Prostate gland (tissue), 2 donors: ENCODE measurements around the gene TRMT11. TPM values are rescaled to one million over a fixed set of nuclear protein-coding genes. Genes with fewer than 3 reads are reported as not detected.

Experiments used
- DNase-seq: peaks from one replicate; pipeline ENCODE4 v3.0.0-alpha.2; 2019; ENCODE audit warnings: low spot score
- H3K27ac ChIP-seq, 2 donors: fragments of 200-600 bp; sonication (generic); 2 replicates each; pipeline ENCODE4 v1.5.1; 2017 to 2019
- H3K27me3 ChIP-seq: fragments of 200-600 bp; sonication (generic); replicated peaks from 2 replicates; pipeline ENCODE4 v1.5.1; 2019; ENCODE audit not compliant: insufficient read depth
- H3K36me3 ChIP-seq, 2 donors: fragments of 200-600 bp; sonication (generic); 1 replicate in 1 of 2; 2 replicates in 1 of 2; pipeline versions ENCODE4 v1.5.1 to v1.8.1; 2017 to 2019
- H3K4me1 ChIP-seq: fragments of 200-600 bp; sonication (generic); replicated peaks from 2 replicates; pipeline ENCODE4 v1.5.1; 2019
- H3K4me3 ChIP-seq, 2 donors: fragments of 200-600 bp; sonication (generic); 2 replicates each; pipeline ENCODE4 v1.5.1; 2017 to 2019
- H3K9me3 ChIP-seq: fragments of 200-600 bp; sonication (generic); 2 replicates; pipeline ENCODE4 v1.5.1; 2017
- CTCF ChIP-seq, 4 experiments: fragments of 200-600 bp in 2 of 4; fragments of 450-650 bp in 2 of 4; sonication (generic) in 2 of 4; IDR thresholded peaks; 1 replicate in 3 of 4; 2 replicates in 1 of 4; pipeline ENCODE4 v1.5.1; 2016 to 2019; ENCODE audit warnings: antibody characterized with exemption in 4 of 4, mild to moderate bottlenecking in 2 of 4, moderate library complexity in 2 of 4
- POLR2A ChIP-seq: fragments of 450-650 bp; IDR thresholded peaks from one replicate; pipeline ENCODE4 v1.6.1; 2016; ENCODE audit warnings: antibody characterized with exemption, mild to moderate bottlenecking
- POLR2AphosphoS5 ChIP-seq: sonication (generic); formaldehyde crosslinking; IDR thresholded peaks from one replicate; pipeline ENCODE4 v1.6.1; 2017; ENCODE audit warnings: antibody characterized with exemption
- WGBS: methylation state at CpG from one replicate; pipeline ENCODE4 v1.1.5; 2018; 5-methylcytosine and 5-hydroxymethylcytosine counted together
- intact Hi-C: fragments of 100-400 bp; cut with DNase I; formaldehyde crosslinking; loops from one replicate; pipeline ENCODE4 v1.14.2; 2022
- total RNA-seq, 2 donors: library from RNA; depleted of rRNA; stranded (reverse); fragments of >200 nt; gene quantifications; one replicate each; pipeline ENCODE4 v1.1.0, GENCODE V29; 2016

Gene TRMT11
- total RNA-seq, 2 donors from 2014 or later: 28.3 to 35.0 TPM

- intact Hi-C loops: no loop called here
- 85% methylated on average over 2 of the region's 2 CpGs for WGBS
- TF ChIP-seq CTCF (IDR thresholded peaks at IDR 0.05) (no peak), POLR2AphosphoS5 (no peak), POLR2A (no peak)
- DNase-seq: no peak
- H3K4me1 ChIP-seq: no peaks in the 10 kb centered on the region
- H3K9me3 ChIP-seq: no peaks in the 10 kb centered on the region
- H3K27ac ChIP-seq: no peak overlapping the region
- H3K4me3 ChIP-seq: no peak overlapping the region
- no peaks in the 10 kb centered on the region for H3K27me3 ChIP-seq
- no peaks in the 10 kb centered on the region for H3K36me3 ChIP-seq
These were observed 39.7 kb downstream of the TRMT11 start for GRCh38 chr6:126026001-126026400.

GRCh38 chr6:126027601-126028000 is 41.3 kb downstream of the TRMT11 start:
- DNase-seq: no peak
- H3K27me3 ChIP-seq: no peaks in the 10 kb centered on the region
- no peak overlapping the region for H3K27ac ChIP-seq
- no peak overlapping the region for H3K4me3 ChIP-seq
- no peaks in the 10 kb centered on the region for H3K9me3 ChIP-seq
- TF ChIP-seq POLR2AphosphoS5: no peak
- TF ChIP-seq CTCF (IDR thresholded peaks at IDR 0.05): no peak
- TF ChIP-seq POLR2A: no peak
- H3K4me1 ChIP-seq: no peaks in the 10 kb centered on the region
- H3K36me3 ChIP-seq: no peaks in the 10 kb centered on the region
- intact Hi-C loops: no loop called here

GRCh38 chr6:126030045-126030444 is 43.7 kb downstream of the TRMT11 start:
- no peak overlapping the region for H3K4me3 ChIP-seq
- DNase-seq: no peak
- 77% methylated on average over 2 of the region's 2 CpGs for WGBS
- intact Hi-C loops: loop anchor here (10.0 kb wide), 1 partner anchor 1085 kb away; the partner anchor contains the start of gene RSPO3
- no peaks in the 10 kb centered on the region for H3K36me3 ChIP-seq
- no peak overlapping the region for H3K27ac ChIP-seq
- H3K9me3 ChIP-seq: no peaks in the 10 kb centered on the region
- H3K4me1 ChIP-seq: no peaks in the 10 kb centered on the region
- TF ChIP-seq POLR2AphosphoS5 (no peak), POLR2A (no peak), CTCF (IDR thresholded peaks at IDR 0.05) (no peak)
- no peaks in the 10 kb centered on the region for H3K27me3 ChIP-seq

GRCh38 chr6:126033696-126034095 is 47.4 kb downstream of the TRMT11 start:
- Histone ChIP-seq H3K9me3 (no peaks in the 10 kb centered on the region), H3K4me1 (no peaks in the 10 kb centered on the region), H3K36me3 (no peaks in the 10 kb centered on the region), H3K4me3 (no peak overlapping the region), H3K27ac (no peak overlapping the region), H3K27me3 (no peaks in the 10 kb centered on the region)
- TF ChIP-seq CTCF (IDR thresholded peaks at IDR 0.05) (peak; percentile 26 to 69 (median 42)), POLR2A (no peak)
- intact Hi-C loops: loop anchor here (10.0 kb wide), 1 partner anchor 1081 kb away; the partner anchor contains the start of gene RSPO3
- DNase-seq: peak; percentile 27
- 3% methylated on average over 3 of the region's 3 CpGs for WGBS

GRCh38 chr6:126034656-126035055 is 48.3 kb downstream of the TRMT11 start:
- Histone ChIP-seq H3K9me3 (no peaks in the 10 kb centered on the region), H3K27me3 (no peaks in the 10 kb centered on the region), H3K36me3 (no peaks in the 10 kb centered on the region), H3K4me3 (no peak overlapping the region), H3K4me1 (no peaks in the 10 kb centered on the region), H3K27ac (no peak overlapping the region)
- intact Hi-C loops: loop anchor here (5.0 to 10.0 kb wide), 2 partner anchors 43 to 1080 kb away; partner anchors contain the start of gene RSPO3
- WGBS: 89% methylated on average over 6 of the region's 6 CpGs
- no peak for DNase-seq
- no peak for TF ChIP-seq POLR2AphosphoS5
- TF ChIP-seq CTCF (IDR thresholded peaks at IDR 0.05): no peak
- no peak for TF ChIP-seq POLR2A
